HUDEP-2 (cell line): Measurements from ENCODE around the gene C17orf114.

Source experiments
- DNase-seq, 76 experiments: peaks; one replicate each; lab custom pipeline; 2025; ENCODE audit not compliant: unreplicated experiment in 76 of 76; lab: John Stamatoyannopoulos, UW

Gene C17orf114

DNA sequence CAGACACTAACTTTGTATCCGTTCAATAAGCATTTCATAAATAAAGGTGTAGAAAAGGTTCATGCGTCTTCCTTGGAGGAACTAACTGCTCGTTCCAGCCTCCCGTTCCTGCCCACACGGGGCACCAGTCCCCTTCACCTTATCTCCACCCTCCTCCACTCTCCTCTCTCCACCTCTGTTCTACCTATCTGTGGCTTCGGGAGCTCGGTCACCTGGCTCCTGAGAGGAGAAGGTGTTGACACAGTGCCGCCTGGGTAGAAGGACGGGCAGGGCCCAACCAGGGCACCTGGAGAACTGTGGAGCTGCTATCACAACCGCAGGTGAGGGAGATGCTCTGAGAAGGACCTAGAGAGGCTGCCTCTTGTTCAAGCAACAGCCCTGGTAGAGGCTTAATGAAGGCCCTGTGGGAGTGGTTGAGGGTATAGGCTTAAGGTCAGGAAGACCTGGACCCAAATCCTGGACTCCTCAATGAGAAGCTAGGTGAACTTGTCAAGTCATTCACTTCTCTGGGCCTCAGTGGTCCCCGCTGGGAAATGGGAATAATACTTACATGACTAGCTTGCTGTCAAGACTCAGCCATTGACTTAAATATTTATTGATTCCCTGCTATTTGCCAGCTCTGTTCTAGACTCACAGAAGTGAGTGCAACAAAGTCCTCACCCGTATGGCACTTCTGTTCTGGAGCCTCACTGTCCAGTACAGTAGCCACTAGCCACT lies 21.4 kb upstream of the C17orf114 start:
- no peak for DNase-seq

DNA sequence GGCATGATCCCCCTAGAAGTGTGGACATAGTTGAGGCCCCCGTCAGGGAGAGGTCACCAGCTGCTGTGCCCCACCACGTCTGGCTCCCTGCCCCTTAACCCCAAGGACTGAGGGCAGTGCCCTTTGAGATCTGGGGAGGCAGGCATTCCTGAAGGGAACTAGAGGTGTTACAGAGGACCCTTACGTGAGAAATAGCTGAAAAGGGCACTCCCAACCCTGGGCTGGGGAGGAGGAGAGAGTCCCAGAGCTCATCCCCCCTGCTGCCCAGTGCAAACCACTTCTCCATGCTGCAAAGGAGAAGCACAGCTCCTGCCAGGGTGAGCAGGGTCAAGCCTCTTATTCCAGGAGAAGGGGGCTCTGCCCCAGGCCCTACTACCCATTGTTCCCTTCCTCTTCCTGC lies 20.7 kb upstream of the C17orf114 start:
- no peak for DNase-seq

DNA sequence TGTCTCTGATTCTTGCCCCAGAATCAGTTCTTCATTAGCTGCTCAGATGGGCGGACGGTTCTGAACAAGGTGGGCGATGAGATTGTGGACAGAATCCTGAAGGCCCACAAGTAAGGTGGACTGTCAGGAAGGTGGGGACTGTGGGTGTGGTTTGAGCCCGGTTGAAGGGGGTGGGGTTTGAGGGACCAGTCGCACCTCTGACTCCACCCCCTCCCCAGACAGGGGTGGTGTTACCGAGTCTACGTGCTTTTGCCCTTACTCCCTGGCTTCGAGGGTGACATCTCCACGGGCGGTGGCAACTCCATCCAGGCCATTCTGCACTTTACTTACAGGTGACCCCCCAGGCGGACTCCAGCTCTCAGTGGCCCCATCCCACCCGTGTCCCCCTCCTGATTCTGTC lies 16.1 kb upstream of the C17orf114 start:
- DNase-seq, result no peak

DNA sequence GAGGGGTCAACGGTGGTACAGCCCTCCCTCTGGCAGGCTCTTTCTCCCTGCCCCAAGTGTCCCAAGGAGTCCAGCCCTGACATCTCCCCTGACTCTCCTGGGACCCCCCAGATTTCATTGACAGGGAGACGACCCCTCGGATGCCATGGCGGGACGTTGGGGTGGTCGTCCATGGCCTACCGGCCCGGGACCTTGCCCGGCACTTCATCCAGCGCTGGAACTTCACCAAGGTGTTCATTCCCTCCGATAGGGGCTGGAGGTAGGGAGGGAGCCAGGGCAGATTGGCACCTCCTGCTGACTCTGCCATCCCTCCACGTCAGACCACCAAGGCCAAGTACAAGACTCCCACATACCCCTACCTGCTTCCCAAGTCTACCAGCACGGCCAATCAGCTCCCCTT lies 14.7 kb upstream of the C17orf114 start:
- DNase-seq, result no peak

DNA sequence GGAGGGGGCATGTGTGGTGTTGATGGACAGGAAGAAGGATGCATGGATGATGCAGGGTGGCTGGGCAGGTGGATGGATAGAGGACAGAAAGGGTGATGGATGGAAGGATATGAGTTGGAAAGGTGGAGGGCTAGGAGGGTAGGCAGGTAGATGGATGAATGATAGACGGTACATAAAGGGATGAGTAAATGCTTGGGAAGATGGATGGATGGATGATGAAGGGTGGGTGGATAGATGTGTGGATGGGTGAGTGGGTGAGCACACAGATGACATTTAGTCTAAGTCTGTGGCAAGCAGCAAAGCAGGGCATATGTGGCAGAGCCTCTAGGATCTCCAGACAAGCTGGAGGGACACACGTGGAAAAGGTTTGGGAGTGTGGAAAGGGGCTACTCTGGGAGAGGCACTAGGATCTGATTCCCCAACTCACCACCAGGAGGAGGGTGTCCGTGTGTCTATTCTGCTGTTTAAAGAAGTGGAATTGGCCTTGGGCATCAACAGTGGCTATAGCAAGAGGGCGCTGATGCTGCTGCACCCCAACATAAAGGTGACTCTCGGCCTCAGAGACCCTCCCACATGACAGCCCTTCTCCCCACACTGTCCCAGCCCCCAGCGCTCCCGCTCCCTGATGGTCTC lies 13.0 kb upstream of the C17orf114 start:
- peak in 11 of 76 experiments; percentile 3 to 38 (median 13) for DNase-seq

DNA sequence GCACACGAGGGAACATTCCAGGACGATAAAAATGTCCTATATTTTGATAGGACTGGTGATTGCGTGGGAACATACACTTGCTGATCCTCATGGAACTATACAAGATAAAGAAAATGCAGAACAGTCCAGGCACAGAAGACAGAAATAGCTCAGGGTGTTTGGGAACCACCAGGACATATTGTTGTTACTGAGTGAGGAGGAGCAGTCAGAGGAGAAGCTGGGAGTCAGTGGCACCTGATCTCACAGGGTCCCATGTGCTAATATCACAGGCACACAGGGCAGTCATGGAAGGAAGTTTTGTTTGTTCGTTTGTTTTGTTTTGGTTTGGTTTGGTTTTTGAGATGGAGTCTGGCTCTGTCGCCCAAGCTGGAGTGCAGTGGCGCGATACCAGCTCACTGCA lies 10.6 kb upstream of the C17orf114 start:
- DNase-seq, result no peak

DNA sequence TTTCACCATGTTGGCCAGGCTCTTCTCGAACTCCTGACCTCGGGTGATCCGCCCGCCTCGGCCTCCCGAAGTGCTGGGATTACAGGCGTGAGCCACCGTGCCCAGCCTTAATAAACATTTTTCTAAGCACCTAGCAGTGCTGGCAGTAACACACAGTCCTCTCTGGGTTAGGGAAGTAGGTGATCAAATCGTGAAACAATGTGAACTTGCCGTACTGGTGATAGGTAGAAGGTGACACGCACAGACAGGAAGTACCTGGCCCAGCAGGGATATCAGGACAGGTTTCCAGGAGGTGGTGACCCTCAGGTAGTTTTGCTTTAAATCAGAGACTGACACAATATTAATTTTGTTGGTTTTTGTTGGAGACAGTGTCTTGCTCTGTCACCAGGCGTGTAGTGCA lies 9.3 kb upstream of the C17orf114 start:
- no peak for DNase-seq

DNA sequence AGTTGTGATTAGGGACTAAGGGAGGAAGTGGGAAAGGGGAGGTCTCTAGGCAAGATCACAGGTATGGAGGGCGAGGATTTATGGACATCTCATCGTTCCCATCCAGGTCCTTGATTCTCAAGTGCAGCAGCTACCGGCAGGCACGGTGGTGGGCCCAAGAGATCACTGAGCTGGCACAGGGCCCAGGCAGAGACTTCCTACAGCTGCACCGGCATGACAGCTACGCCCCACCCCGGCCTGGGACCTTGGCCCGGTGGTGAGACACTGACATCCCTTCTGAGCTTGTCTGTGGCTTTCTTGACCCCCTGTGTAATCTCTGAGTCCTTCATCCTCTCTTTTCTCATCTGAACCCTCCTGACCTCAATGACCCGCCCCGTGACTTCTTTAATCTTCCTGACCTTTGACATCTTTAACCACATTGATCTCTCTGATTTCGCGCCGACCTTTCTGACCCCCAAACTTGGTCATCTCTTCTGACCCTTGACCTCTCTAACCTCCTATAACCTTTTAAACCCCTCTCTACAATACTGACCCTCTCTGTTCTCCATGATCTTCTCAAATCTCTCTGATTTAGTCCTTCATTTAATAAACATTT lies 8.7 kb upstream of the C17orf114 start:
- DNase-seq, result peak in 41 of 76 experiments; percentile 5 to 55 (median 28)

DNA sequence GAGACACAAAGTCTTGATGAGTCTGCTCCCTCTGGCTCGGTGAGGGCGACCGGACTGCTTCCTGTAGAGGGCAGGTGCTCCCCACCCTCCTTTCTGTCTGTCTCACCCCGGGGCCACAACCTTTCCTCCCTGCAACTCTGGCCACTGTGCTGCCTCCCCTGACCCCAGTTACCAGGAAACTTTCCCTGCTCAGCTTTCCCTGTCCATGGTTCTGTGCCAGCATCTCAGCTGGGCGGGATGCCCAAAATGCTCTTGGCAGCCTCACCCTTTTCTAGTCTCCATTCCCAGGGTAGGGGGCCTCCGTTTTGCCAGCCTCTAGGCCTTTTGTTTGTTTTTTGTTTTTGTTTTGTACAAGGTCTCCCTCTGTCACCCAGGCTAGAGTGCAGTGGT lies 6.2 kb upstream of the C17orf114 start:
- DNase-seq, result peak in 1 of 76 experiments; percentile 11

DNA sequence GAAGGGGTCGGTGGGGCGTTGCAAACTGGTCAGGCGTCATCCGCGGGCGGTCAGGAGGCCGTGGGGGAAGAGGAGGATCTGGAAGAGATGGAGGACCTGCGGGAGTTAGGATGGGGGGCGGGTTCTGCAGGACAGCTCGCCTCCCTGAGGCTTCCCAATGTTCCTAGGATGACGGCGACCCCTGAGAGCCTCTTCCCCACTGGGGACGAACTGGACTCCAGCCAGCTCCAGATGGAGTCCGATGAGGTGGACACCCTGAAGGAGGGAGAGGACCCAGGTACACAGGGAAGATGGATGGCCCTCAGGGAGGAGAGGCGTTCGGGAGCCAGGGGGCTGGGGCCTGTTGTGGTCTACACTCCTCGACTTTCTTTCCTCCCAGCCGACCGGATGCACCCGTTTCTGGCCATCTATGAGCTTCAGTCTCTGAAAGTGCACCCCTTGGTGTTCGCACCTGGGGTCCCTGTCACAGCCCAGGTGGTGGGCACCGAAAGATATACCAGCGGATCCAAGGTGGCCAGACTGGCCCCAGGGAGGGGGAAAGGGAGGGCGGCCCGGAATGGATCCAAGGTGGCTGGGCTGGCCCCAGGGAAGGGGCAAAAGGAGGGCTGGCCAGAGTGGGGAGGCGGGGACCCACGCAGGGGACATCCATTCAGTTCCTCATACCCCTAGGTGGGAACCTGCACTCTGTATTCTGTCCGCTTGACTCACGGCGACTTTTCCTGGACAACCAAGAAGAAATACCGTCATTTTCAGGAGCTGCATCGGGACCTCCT lies 5.7 kb upstream of the C17orf114 start:
- DNase-seq, result no peak

DNA sequence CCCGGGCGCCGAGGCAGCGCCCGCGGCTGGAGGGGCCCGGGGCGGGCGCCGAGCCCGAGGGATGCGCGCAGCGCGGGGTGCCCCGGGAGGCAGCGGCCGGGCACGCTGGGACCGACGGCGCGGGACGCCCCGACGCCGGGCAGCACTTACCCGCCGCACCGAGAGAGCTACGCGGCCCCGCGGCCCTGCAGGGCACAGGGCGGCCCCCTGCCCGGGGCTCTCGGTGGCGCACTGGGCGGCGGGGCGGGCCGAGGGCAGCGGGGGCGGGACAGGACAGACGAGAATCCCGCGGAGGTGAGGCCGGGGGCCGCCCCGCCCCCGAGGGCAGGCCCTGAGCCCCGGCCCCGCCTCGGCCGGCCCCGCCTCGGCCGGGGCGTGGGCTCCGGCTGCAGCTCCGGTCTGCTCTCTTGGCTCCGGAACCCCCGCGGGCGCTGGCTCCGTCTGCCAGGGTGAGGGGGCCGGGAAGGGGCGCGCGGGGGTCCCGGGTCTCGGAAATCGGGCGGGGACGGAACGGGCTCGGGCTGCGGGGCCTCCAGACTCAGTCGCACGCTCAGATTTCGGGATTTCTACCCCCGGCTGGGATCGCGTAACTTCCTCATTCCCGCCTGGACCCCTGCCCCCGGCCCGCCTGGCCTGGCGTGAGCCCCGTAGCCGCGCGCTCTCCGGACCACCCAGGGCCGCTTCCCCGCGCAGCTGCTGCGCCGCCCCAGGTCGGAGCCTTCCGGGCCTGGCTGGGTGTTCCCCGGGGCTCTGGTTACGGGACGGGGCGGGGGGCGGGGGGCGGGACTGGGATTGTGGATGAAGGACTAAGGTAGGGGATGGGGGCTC lies 4.9 kb upstream of the C17orf114 start, which contains the start of gene PLD2:
PLD2 (plus strand) TSS at position 376 of the 828 bp plus-strand sequence. CDS start 621 bp downstream, outside the sequence.
- peak in 67 of 76 experiments; percentile 7 to 83 (median 57) for DNase-seq

DNA sequence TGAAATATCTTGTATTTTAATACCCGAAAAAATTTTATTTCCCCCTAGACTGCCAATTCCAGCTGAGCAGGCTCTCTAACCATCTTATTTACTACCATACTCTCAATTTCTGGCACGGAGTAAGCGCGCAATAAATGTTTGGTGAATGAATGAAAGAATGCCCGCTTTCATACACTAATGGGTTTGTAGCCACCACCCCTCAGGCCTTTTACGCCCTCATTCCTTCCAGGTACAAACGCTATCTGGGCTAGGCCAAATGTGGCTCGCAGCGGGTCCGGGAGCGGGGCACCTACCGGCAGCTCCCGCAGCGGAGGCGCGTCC lies 4.3 kb upstream of the C17orf114 start:
- peak in 1 of 76 experiments; percentile 31 for DNase-seq

DNA sequence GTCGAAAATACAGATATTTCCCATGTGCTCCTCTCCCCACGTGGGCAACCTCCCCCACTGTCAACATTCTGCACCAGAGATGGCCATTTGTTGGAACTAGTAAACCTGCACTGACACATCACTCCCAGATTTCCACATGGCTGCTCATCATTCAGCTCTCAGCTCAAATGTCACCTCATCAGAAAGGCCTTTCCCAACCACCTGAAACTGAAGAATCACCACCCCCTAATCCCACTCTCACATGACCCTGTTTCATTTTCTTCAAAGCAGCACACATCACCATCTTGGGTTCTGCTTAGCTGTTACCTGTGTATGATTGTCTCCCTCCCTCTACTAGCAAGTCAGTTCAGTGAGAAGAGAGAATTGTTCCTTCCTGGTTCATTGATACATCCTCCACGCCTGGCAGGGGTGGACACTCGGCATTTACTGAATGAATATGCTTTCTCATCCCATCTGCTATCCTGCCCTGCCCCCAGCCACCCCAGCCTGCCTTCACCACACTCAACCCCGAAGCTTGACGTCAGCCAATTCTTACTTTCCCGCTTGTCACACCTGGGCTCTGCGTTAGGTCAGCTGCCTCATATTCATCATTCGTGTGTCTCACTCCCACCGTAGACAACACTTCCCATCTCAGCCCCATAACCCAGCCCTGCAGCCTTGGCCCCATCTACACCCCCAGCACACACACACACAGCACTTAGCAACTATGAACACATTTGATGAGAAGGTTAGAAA lies 1.5 kb downstream of the C17orf114 start:
- no peak for DNase-seq

DNA sequence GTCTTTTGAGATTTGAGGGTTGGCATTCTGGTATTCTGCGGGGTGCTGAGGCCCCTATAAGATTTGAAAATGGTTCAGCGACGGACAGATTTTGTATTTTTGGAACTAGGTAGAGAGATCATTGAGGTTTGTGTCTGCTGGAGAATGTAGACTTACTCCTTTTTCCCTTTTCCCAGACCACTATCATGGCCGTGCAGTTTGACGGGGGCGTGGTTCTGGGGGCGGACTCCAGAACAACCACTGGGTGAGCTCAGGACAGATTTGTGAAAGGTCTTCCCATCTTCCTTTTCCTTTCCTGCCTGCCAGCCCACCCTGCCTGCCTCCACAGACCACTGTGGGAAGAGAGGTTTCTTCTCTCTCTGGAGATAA lies 5.6 kb downstream of the C17orf114 start:
- DNase-seq, result peak in 30 of 76 experiments; percentile 5 to 46 (median 21)

DNA sequence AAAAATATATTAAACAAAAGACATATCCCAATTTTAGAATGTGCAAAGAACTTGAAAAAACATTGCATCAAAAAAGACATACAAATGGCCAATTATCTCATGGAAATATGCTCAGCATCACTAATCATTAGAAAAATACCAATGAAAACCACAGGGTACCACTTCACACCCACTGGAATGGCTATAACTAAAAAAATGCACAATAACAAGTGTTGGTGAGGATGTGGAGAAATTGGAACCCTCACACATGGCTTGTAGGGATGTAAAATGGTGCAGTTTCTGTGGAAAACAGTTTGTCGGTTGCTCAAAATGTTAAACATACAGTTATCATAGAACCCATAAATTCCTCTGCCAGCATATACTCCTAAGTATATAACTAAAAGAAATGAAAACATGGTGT lies 7.0 kb downstream of the C17orf114 start:
- no peak for DNase-seq

DNA sequence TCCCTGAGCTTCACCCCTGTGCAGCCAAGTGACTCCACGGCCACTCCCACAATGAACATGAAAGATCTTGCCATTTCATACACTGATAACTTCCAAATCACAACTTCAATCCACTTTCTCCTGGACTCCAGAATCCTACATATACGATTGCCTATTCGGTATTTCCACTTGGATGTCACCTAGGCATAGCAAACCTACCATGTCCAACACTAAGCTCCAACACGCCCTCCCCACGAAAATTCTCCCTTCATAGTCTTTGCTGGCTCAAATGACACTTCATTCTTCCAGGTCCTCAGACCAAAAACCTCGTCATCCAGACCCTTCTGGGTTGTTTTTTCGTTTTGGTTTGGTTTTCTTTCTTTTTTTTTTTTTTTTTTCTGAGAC lies 11.4 kb downstream of the C17orf114 start:
- no peak for DNase-seq

DNA sequence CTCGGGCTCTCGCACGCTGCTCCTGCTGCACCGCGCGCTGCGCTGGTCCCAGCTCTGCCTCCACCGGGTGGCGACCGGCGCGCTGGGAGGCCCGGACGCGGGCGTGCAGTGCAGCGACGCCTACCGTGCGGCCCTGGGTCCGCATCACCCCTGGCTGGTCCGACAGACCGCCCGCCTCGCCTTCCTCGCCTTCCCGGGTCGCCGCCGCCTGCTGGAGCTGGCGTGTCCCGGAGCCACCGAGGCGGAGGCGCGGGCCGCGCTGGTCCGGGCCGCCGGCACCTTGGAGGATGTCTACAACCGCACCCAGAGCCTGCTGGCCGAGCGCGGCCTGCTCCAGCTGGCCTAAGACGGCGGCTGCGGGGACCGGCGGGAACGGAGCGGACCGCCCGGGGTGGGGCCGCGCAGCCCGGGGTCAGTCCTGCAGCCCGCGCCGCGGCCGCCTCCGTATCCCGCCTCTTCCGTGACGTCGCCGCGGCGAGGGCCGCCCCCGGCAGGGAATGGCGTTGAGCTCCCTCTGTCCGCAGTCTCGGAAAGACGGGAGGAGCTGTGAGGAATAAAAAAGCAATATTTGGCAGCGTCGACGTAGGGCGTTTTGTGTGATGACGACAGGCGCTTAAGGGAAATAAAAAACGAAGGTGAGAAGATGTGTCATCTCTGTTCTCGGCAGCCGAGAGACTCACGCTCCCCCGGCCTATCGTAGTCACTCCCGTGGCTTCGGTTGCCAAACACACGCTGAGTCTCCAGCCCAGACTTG lies 12.0 kb downstream of the C17orf114 start:
- DNase-seq, result peak in 72 of 76 experiments; percentile 21 to 85 (median 72)

DNA sequence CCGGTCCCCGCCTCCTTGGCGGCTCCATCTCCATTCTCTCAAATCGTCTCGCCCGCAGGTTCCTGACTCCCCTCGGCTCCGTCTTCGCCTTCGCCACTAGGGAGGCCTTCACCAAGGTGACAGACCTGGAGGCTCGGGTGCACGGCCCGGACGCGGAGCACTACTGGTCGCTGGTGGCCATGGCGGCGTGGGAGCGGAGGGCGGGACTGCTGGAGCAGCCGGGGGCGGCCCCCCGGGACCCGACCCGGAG lies 12.5 kb downstream of the C17orf114 start:
- DNase-seq, result peak in 1 of 76 experiments; percentile 33
